Measurements from ENCODE around the gene ADAMTS15. TPM values are rescaled to one million over a fixed set of nuclear protein-coding genes. Genes with fewer than 3 reads are reported as not detected.
A peak's percentile ranks its signal among the peaks of the same experiment; 100 is the strongest.

Gene ADAMTS15
- total RNA-seq, 2 donors from 2014 or later, result 10.8 to 14.1 TPM

GRCh38 chr11:130488848-130489584, 40.6 kb downstream of the ADAMTS15 start:
- Histone ChIP-seq H3K27ac (peak overlapping the region; percentile 74 to 76), H3K9me3 (no peaks in the 10 kb centered on the region), H3K4me1 (ENCODE audit: control insufficient read depth in 1 of 2, low read depth in 2 of 2) (peaks cover 6 to 16% of the 10 kb centered on the region in 2 donors), H3K27me3 (replicated peaks; ENCODE audit: insufficient read depth) (no peaks in the 10 kb centered on the region), H3K36me3 (no peaks in the 10 kb centered on the region), H3K4me3 (no peak overlapping the region)
- no peak for TF ChIP-seq CTCF (IDR thresholded peaks at IDR 0.05)
- DNase-seq (ENCODE audit: low spot score) (no peak), ATAC-seq (ENCODE audit: insufficient number of reproducible peaks, low FRiP score, low read depth) (peak; percentile 51)

- Histone ChIP-seq H3K4me1 (ENCODE audit: control insufficient read depth in 1 of 2, low read depth in 2 of 2) (peaks cover 6 to 16% of the 10 kb centered on the region in 2 donors), H3K4me3 (no peak overlapping the region), H3K27me3 (replicated peaks; ENCODE audit: insufficient read depth) (no peaks in the 10 kb centered on the region), H3K36me3 (no peaks in the 10 kb centered on the region), H3K9me3 (no peaks in the 10 kb centered on the region), H3K27ac (no peak overlapping the region)
- no peak for TF ChIP-seq CTCF (IDR thresholded peaks at IDR 0.05)
- DNase-seq (ENCODE audit: low spot score) (no peak), ATAC-seq (ENCODE audit: insufficient number of reproducible peaks, low FRiP score, low read depth) (no peak)
Measured at GRCh38 chr11:130489716-130490115, 41.3 kb downstream of the ADAMTS15 start.

- TF ChIP-seq CTCF (IDR thresholded peaks at IDR 0.05), result no peak
- no peak for ATAC-seq (ENCODE audit: insufficient number of reproducible peaks, low FRiP score, low read depth)
- H3K27ac ChIP-seq, result no peak overlapping the region
Measured at GRCh38 chr11:130490682-130491449, 42.4 kb downstream of the ADAMTS15 start.

GRCh38 chr11:130498181-130498580, 49.7 kb downstream of the ADAMTS15 start:
- no peak overlapping the region for H3K4me3 ChIP-seq
- H3K4me1 ChIP-seq (ENCODE audit: control insufficient read depth in 1 of 2, low read depth in 2 of 2), result no peaks in the 10 kb centered on the region
- no peaks in the 10 kb centered on the region for H3K27me3 ChIP-seq (replicated peaks; ENCODE audit: insufficient read depth)
- ATAC-seq (ENCODE audit: insufficient number of reproducible peaks, low FRiP score, low read depth) (no peak), DNase-seq (ENCODE audit: low spot score) (no peak)
- no peaks in the 10 kb centered on the region for H3K36me3 ChIP-seq
- H3K27ac ChIP-seq, result no peak overlapping the region
- no peak for TF ChIP-seq CTCF (IDR thresholded peaks at IDR 0.05)
- H3K9me3 ChIP-seq, result no peaks in the 10 kb centered on the region

More at GRCh38 chr11:130490682-130491449, 42.4 kb downstream of the ADAMTS15 start:
- Histone ChIP-seq H3K4me1 (ENCODE audit: control insufficient read depth in 1 of 2, low read depth in 2 of 2) (peaks cover 6 to 16% of the 10 kb centered on the region in 2 donors), H3K27me3 (replicated peaks; ENCODE audit: insufficient read depth) (no peaks in the 10 kb centered on the region), H3K4me3 (no peak overlapping the region), H3K36me3 (no peaks in the 10 kb centered on the region), H3K9me3 (no peaks in the 10 kb centered on the region)
- DNase-seq (ENCODE audit: low spot score), result no peak

- ATAC-seq (ENCODE audit: insufficient number of reproducible peaks, low FRiP score, low read depth) (no peak), DNase-seq (ENCODE audit: low spot score) (no peak)
- no peak for TF ChIP-seq CTCF (IDR thresholded peaks at IDR 0.05)
- H3K4me3 ChIP-seq, result no peak overlapping the region
- no peaks in the 10 kb centered on the region for H3K27me3 ChIP-seq (replicated peaks; ENCODE audit: insufficient read depth)
- H3K4me1 ChIP-seq (ENCODE audit: control insufficient read depth in 1 of 2, low read depth in 2 of 2), result no peaks in the 10 kb centered on the region
- no peaks in the 10 kb centered on the region for H3K9me3 ChIP-seq
- no peak overlapping the region for H3K27ac ChIP-seq
- no peaks in the 10 kb centered on the region for H3K36me3 ChIP-seq
Measured at GRCh38 chr11:130499828-130500227, 51.4 kb downstream of the ADAMTS15 start.

Data from thoracic aorta (tissue), 2 donors.